ENCODE measurements around the gene ZBTB6. TPM values are rescaled to one million over a fixed set of nuclear protein-coding genes. Genes with fewer than 3 reads are reported as not detected.

Gene ZBTB6
- total and polyA plus RNA-seq, 2 of the 13 experiments (the other 11 are each of a cell fraction or from before 2014, with no cell fraction given): 3.7 to 7.1 TPM

- TF ChIP-seq, protein P1, sequence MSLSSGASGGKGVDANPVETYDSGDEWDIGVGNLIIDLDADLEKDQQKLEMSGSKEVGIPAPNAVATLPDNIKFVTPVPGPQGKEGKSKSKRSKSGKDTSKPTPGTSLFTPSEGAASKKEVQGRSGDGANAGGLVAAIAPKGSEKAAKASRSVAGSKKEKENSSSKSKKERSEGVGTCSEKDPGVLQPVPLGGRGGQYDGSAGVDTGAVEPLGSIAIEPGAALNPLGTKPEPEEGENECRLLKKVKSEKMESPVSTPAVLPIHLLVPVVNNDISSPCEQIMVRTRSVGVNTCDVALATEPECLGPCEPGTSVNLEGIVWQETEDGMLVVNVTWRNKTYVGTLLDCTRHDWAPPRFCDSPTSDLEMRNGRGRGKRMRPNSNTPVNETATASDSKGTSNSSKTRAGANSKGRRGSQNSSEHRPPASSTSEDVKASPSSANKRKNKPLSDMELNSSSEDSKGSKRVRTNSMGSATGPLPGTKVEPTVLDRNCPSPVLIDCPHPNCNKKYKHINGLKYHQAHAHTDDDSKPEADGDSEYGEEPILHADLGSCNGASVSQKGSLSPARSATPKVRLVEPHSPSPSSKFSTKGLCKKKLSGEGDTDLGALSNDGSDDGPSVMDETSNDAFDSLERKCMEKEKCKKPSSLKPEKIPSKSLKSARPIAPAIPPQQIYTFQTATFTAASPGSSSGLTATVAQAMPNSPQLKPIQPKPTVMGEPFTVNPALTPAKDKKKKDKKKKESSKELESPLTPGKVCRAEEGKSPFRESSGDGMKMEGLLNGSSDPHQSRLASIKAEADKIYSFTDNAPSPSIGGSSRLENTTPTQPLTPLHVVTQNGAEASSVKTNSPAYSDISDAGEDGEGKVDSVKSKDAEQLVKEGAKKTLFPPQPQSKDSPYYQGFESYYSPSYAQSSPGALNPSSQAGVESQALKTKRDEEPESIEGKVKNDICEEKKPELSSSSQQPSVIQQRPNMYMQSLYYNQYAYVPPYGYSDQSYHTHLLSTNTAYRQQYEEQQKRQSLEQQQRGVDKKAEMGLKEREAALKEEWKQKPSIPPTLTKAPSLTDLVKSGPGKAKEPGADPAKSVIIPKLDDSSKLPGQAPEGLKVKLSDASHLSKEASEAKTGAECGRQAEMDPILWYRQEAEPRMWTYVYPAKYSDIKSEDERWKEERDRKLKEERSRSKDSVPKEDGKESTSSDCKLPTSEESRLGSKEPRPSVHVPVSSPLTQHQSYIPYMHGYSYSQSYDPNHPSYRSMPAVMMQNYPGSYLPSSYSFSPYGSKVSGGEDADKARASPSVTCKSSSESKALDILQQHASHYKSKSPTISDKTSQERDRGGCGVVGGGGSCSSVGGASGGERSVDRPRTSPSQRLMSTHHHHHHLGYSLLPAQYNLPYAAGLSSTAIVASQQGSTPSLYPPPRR (CRISPR knock-in tag; IDR thresholded peaks at IDR 0.05; ENCODE audit: borderline replicate concordance): 0 out of 2 replicates have a peak, but pooled peaks have one; percentile 20
- TF ChIP-seq EZH2 (conservative IDR thresholded peaks at IDR 0.05; ENCODE audit: low read depth, low read length): no peak
- peak; percentile 45; the same call in 1 of the 2 replicates for TF ChIP-seq MYPOP (CRISPR knock-in tag; IDR thresholded peaks at IDR 0.05)
- no peak for TF ChIP-seq PRMT3 (CRISPR knock-in tag; IDR thresholded peaks at IDR 0.05; ENCODE audit: borderline replicate concordance, low read depth)
- TF ChIP-seq SIN3A (IDR thresholded peaks at IDR 0.05; ENCODE audit: borderline replicate concordance, low read depth, low read length): no peak
- TF ChIP-seq, protein P2, sequence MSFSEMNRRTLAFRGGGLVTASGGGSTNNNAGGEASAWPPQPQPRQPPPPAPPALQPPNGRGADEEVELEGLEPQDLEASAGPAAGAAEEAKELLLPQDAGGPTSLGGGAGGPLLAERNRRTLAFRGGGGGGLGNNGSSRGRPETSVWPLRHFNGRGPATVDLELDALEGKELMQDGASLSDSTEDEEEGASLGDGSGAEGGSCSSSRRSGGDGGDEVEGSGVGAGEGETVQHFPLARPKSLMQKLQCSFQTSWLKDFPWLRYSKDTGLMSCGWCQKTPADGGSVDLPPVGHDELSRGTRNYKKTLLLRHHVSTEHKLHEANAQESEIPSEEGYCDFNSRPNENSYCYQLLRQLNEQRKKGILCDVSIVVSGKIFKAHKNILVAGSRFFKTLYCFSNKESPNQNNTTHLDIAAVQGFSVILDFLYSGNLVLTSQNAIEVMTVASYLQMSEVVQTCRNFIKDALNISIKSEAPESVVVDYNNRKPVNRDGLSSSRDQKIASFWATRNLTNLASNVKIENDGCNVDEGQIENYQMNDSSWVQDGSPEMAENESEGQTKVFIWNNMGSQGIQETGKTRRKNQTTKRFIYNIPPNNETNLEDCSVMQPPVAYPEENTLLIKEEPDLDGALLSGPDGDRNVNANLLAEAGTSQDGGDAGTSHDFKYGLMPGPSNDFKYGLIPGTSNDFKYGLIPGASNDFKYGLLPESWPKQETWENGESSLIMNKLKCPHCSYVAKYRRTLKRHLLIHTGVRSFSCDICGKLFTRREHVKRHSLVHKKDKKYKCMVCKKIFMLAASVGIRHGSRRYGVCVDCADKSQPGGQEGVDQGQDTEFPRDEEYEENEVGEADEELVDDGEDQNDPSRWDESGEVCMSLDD (CRISPR knock-in tag; IDR thresholded peaks at IDR 0.05; ENCODE audit: borderline replicate concordance): no peak
- TF ChIP-seq ZNF724P (CRISPR knock-in tag; IDR thresholded peaks at IDR 0.05; ENCODE audit: borderline replicate concordance): no peak
- TF ChIP-seq ZNF879 (CRISPR knock-in tag; IDR thresholded peaks at IDR 0.05): no peak
- peak; percentile 77 for TF ChIP-seq PATZ1 (CRISPR knock-in tag; IDR thresholded peaks at IDR 0.05)
- TF ChIP-seq ZNF512 (CRISPR knock-in tag; IDR thresholded peaks at IDR 0.05): no peak
- TF ChIP-seq E2F1 (CRISPR knock-in tag; IDR thresholded peaks at IDR 0.05): no peak; the same call in 1 of the 2 replicates
- TF ChIP-seq ZIK1 (CRISPR knock-in tag; IDR thresholded peaks at IDR 0.05; ENCODE audit: borderline replicate concordance, low read depth): no peak; the same call in 1 of the 2 replicates
Observed at GRCh38 chr9:122904823-122905710, 8.1 kb downstream of the ZBTB6 start, which contains the start of gene RC3H2 (continued).

All from HepG2 (cell line).